ENCODE results near the gene ENDOG.

GRCh38 chr9:128870128-128870940 is 52.0 kb downstream of the ENDOG start:
- TF ChIP-seq CTCF (IDR thresholded peaks at IDR 0.05; ENCODE audit: low read depth, low read length), result no peak
- TF ChIP-seq POLR2A (IDR thresholded peaks at IDR 0.05; ENCODE audit: extremely low read depth, insufficient read length), result no peak
- TF ChIP-seq MAX (IDR thresholded peaks at IDR 0.05; ENCODE audit: low read depth, low read length), result no peak
- TF ChIP-seq MYC (IDR thresholded peaks at IDR 0.05; ENCODE audit: low read depth, low read length), result no peak
